ENCODE measurements around the gene WDR45B. TPM values are rescaled to one million over a fixed set of nuclear protein-coding genes. Genes with fewer than 3 reads are reported as not detected.

Gene WDR45B
- total and polyA plus RNA-seq, 9 donors: 43.0 to 99.3 (median 79.3) TPM

- intact Hi-C loops (cut with DNase I): no loop called here
- H3K27me3 ChIP-seq: no peaks in the 10 kb centered on the region
- no peaks in the 10 kb centered on the region for H3K9me3 ChIP-seq
- 72 to 77% (median 73%) methylated on average over 23 of the region's 23 CpGs for WGBS, 3 donors
- no peak for TF ChIP-seq POLR2A (IDR thresholded peaks at IDR 0.05)
- no peak overlapping the region for H3K4me3 ChIP-seq
- H3K36me3 ChIP-seq: no peaks in the 10 kb centered on the region
- no peak overlapping the region for H3K27ac ChIP-seq
- H3K4me1 ChIP-seq (ENCODE audit: insufficient read depth): peaks cover 4% of the 10 kb centered on the region
- DNase-seq: no peak
These were observed 49.8 kb downstream of the WDR45B start for GRCh38 chr17:82598256-82599119.

GRCh38 chr17:82596837-82597672, 51.2 kb downstream of the WDR45B start:
- WGBS, 3 donors: 78 to 88% (median 83%) methylated on average over 20 to 33 of the region's 33 CpGs
- Histone ChIP-seq H3K36me3 (no peaks in the 10 kb centered on the region), H3K4me1 (ENCODE audit: insufficient read depth) (peaks cover 2% of the 10 kb centered on the region), H3K27me3 (no peaks in the 10 kb centered on the region), H3K9me3 (no peaks in the 10 kb centered on the region), H3K4me3 (no peak overlapping the region), H3K27ac (no peak overlapping the region)
- no peak for DNase-seq
- no peak for TF ChIP-seq EP300 (IDR thresholded peaks at IDR 0.05)
- no peak for TF ChIP-seq CTCF (IDR thresholded peaks at IDR 0.05)
- TF ChIP-seq POLR2A (IDR thresholded peaks at IDR 0.05): no peak
- intact Hi-C loops (cut with DNase I): no loop called here

- Histone ChIP-seq H3K27me3 (no peaks in the 10 kb centered on the region), H3K9me3 (no peaks in the 10 kb centered on the region), H3K4me3 (no peak overlapping the region), H3K36me3 (no peaks in the 10 kb centered on the region), H3K27ac (no peak overlapping the region), H3K4me1 (ENCODE audit: insufficient read depth) (peaks cover 2% of the 10 kb centered on the region)
- DNase-seq: no peak
- TF ChIP-seq POLR2A (IDR thresholded peaks at IDR 0.05): no peak
- intact Hi-C loops (cut with DNase I): no loop called here
- 81 to 87% (median 85%) methylated on average over 16 of the region's 16 CpGs for WGBS, 3 donors
These were observed 51.9 kb downstream of the WDR45B start for GRCh38 chr17:82596296-82596695.

GRCh38 chr17:82595893-82596292, 52.4 kb downstream of the WDR45B start:
- intact Hi-C loops (cut with DNase I): no loop called here
- H3K9me3 ChIP-seq: no peaks in the 10 kb centered on the region
- no peaks in the 10 kb centered on the region for H3K36me3 ChIP-seq
- WGBS, 3 donors: 86 to 94% (median 92%) methylated on average over 21 of the region's 21 CpGs
- no peak for DNase-seq
- H3K27me3 ChIP-seq: no peaks in the 10 kb centered on the region
- no peak overlapping the region for H3K4me3 ChIP-seq
- TF ChIP-seq POLR2A (IDR thresholded peaks at IDR 0.05) (no peak), CTCF (IDR thresholded peaks at IDR 0.05) (no peak), EP300 (IDR thresholded peaks at IDR 0.05) (no peak)
- H3K4me1 ChIP-seq (ENCODE audit: insufficient read depth): peaks cover 2% of the 10 kb centered on the region
- no peak overlapping the region for H3K27ac ChIP-seq

GRCh38 chr17:82594571-82594970, 53.7 kb downstream of the WDR45B start:
- 93 to 94% (median 94%) methylated on average over 11 of the region's 11 CpGs for WGBS, 3 donors
- H3K27ac ChIP-seq: no peak overlapping the region
- H3K4me3 ChIP-seq: no peak overlapping the region
- no peaks in the 10 kb centered on the region for H3K27me3 ChIP-seq
- TF ChIP-seq EP300 (IDR thresholded peaks at IDR 0.05) (no peak), CTCF (IDR thresholded peaks at IDR 0.05) (no peak), POLR2A (IDR thresholded peaks at IDR 0.05) (no peak)
- H3K4me1 ChIP-seq (ENCODE audit: insufficient read depth): peaks cover 2% of the 10 kb centered on the region
- H3K9me3 ChIP-seq: no peaks in the 10 kb centered on the region
- no peak for DNase-seq
- H3K36me3 ChIP-seq: no peaks in the 10 kb centered on the region
- intact Hi-C loops (cut with DNase I): no loop called here

Data from ovary (tissue), 9 donors.